Stimulated activated effector memory CD8-positive, alpha-beta T cell treated with anti-CD3 and anti-CD28 coated beads, Interleukin-12 subunit alpha, Interleukin-12 subunit beta, amount 100 ng/mL, for 72 hours (primary cell): ENCODE results near the gene RIC8A.
"Not testable (repeated sequence)": the region's sequence is repeated elsewhere in the genome, so short reads cannot be mapped to it uniquely, and the experiment has no call there.

Source experiments
- ATAC-seq: fragments of 150-1000 bp; cut with Tn5 transposase; 2 replicates; pipeline ENCODE4 v1.10.0; 2021
- DNase-seq, 2 donors: peaks; one replicate each; pipeline ENCODE4 v3.0.0; 2021 to 2022; ENCODE audit warnings: low spot score in 2 of 2
- H3K27ac Mint-ChIP-seq: one replicate; pipeline ENCODE4 v1.8.0; 2022; ENCODE audit warnings: mild to moderate bottlenecking, mixed read lengths
- H3K36me3 Mint-ChIP-seq: one replicate; pipeline ENCODE4 v1.8.0; 2022; ENCODE audit warnings: mild to moderate bottlenecking, mixed read lengths
- H3K4me1 Mint-ChIP-seq: one replicate; pipeline ENCODE4 v1.8.0; 2022; ENCODE audit warnings: mixed read lengths
- H3K4me3 Mint-ChIP-seq: one replicate; pipeline ENCODE4 v1.8.0; 2022; ENCODE audit warnings: mild to moderate bottlenecking, mixed read lengths
- H3K9me3 Mint-ChIP-seq: one replicate; pipeline ENCODE4 v1.8.0; 2022; ENCODE audit warnings: mixed read lengths

Gene RIC8A

GRCh38 chr11:207208-207862, at the start of gene RIC8A, which contains the start of gene BET1L:
Gene RIC8A (plus strand): TSS chr11:207708. CDS start chr11:208855, 1,147 bp downstream.
Gene BET1L (minus strand): TSS chr11:207399. CDS start chr11:207321, 78 bp downstream.
- ATAC-seq: peak; percentile 94
- no peaks in the 10 kb centered on the region for H3K9me3 Mint-ChIP-seq
- peak within 1 kb of the TSS; percentile 99 for H3K27ac Mint-ChIP-seq
- peaks cover 77% of the 10 kb centered on the region for H3K36me3 Mint-ChIP-seq
- peak within 1 kb of the TSS; percentile 99 for H3K4me3 Mint-ChIP-seq
- DNase-seq: peak; percentile 96 to 99
- peaks cover 59% of the 10 kb centered on the region for H3K4me1 Mint-ChIP-seq

GRCh38 chr11:180242-180641, 27.3 kb upstream of the RIC8A start:
- not testable (repeated sequence) for H3K27ac Mint-ChIP-seq, H3K4me3 Mint-ChIP-seq, ATAC-seq, H3K36me3 Mint-ChIP-seq, H3K4me1 Mint-ChIP-seq, DNase-seq, H3K9me3 Mint-ChIP-seq

- DNase-seq: peak in 1 of 2 donors; percentile 1
- H3K9me3 Mint-ChIP-seq, H3K4me3 Mint-ChIP-seq, H3K27ac Mint-ChIP-seq, H3K4me1 Mint-ChIP-seq, H3K36me3 Mint-ChIP-seq, ATAC-seq: not testable (repeated sequence)
Observed at GRCh38 chr11:189200-189783, 18.2 kb upstream of the RIC8A start.

DNA sequence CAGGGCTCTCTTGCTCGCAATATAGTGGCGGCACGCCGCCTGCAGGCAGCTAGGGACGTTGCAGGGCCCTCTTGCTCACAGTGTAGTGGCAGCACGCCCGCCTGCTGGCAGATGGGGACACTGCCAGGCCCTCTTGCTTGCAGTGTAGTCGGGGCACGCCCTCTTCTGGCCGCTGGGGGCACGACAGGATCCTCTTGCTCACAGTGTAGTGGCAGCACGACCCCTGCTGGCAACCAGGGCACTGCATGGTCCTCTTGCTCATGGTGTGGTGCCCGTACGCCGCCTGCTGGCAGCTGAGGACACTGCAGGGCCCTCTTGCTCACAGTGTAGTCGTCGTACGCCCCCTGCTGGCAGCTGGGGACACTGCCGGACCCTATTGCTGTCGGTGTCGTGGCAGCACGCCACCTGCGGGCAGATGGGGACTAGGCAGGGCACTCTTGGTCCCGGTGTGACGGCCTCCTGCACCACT, 17.6 kb upstream of the RIC8A start:
- H3K27ac Mint-ChIP-seq, H3K36me3 Mint-ChIP-seq, H3K9me3 Mint-ChIP-seq, H3K4me3 Mint-ChIP-seq, H3K4me1 Mint-ChIP-seq: not testable (repeated sequence)
- DNase-seq: peak; percentile 6 to 72
- peak; percentile 83 for ATAC-seq

- ATAC-seq, DNase-seq, H3K4me3 Mint-ChIP-seq, H3K36me3 Mint-ChIP-seq, H3K9me3 Mint-ChIP-seq, H3K27ac Mint-ChIP-seq, H3K4me1 Mint-ChIP-seq: not testable (repeated sequence)
Observed at GRCh38 chr11:190546-190945, 17.0 kb upstream of the RIC8A start.

DNA sequence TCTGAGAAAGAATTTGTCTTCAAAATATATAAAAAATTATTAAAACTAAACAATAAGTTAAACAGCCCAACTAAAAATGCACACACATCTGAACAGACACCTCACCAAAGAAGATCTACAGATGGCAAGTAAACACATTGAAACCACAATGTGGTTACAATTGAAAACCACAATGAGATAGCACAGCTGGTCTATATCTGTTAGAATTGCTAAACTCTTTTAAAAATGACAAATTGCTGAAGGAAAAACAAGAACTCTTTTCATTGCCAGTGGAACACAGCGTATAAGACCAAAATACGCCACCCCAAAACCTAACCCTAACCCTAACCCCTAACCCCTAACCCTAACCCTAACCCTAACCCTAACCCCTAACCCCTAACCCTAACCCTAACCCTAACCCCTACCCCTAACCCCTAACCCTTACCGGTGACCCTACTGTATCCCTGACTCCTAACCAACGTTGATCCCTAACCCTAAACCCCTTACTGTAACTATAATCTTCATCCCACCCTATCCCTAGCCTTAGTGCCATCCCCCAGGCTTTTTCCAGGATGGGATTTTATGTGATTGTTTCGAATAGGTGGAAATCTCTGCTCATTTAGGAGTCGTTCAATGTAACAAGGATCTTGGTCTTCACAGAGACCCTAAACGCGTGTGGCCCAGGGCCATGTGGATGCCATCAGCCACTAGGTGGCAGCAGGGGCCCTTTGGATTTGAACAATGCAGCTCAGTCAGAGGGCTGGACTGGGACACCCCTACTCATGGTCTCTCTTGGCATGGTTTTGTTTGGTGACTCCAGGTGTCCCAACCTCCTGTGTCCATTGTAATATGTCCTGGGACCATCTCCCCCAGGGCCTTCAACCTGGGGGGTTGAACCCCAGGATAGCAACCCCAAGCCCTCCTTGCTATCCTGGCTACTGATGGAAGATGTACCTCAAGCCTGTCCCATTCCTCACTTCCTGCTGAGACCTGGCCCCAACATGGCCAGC, 15.7 kb upstream of the RIC8A start:
- not testable (repeated sequence) for H3K4me1 Mint-ChIP-seq, H3K36me3 Mint-ChIP-seq, H3K4me3 Mint-ChIP-seq, H3K9me3 Mint-ChIP-seq
- H3K27ac Mint-ChIP-seq: peak overlapping the region; percentile 34
- ATAC-seq (peak; percentile 80), DNase-seq (peak; percentile 25 to 59)

GRCh38 chr11:192674-193128, 14.8 kb upstream of the RIC8A start, which contains the start of gene SCGB1C1:
Gene SCGB1C1 (plus strand): TSS chr11:193078. CDS start chr11:193100, 22 bp downstream.
- H3K4me1 Mint-ChIP-seq, DNase-seq, H3K4me3 Mint-ChIP-seq, H3K36me3 Mint-ChIP-seq, ATAC-seq, H3K9me3 Mint-ChIP-seq: not testable (repeated sequence)
- peak within 1 kb of the TSS; percentile 34 for H3K27ac Mint-ChIP-seq

- not testable (repeated sequence) for H3K9me3 Mint-ChIP-seq, H3K36me3 Mint-ChIP-seq, H3K27ac Mint-ChIP-seq, H3K4me3 Mint-ChIP-seq, ATAC-seq
- H3K4me1 Mint-ChIP-seq: peaks cover 11% of the 10 kb centered on the region
- DNase-seq: peak in 1 of 2 donors; percentile 2
Observed at GRCh38 chr11:193481-193880, 14.0 kb upstream of the RIC8A start.

- DNase-seq (peak in 1 of 2 donors; percentile 1), ATAC-seq (no peak)
- Mint-ChIP-seq H3K36me3 (peaks cover 21% of the 10 kb centered on the region), H3K27ac (no peak overlapping the region), H3K9me3 (no peaks in the 10 kb centered on the region), H3K4me1 (peaks cover 18% of the 10 kb centered on the region), H3K4me3 (no peak overlapping the region)
Observed at GRCh38 chr11:196786-197731, 10.4 kb upstream of the RIC8A start.

DNA sequence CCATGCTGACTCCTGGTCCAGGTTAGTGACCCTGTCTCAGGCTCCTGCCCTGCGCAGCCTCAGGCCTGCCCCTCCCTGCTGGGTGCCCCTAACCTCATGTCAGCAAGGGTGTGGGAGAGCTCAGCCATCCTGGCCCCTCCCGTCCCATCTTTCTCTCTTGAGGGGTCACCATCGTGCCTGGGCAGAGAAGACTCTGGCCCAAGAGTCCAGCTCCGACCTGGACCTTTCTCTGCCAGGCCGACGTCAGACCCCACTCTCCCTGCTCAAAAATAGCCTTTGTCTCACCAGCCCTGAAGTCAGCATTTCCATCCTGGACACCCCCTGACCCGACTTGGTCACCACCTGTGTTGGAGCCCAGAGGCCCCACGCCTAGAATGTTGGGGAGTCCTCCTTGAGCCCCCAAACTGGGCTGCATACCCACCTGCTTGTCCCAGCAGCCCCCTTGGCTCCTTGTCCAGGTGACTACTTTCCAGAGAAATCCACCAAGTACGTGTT, 9.7 kb upstream of the RIC8A start:
- no peak for DNase-seq
- no peak overlapping the region for H3K4me3 Mint-ChIP-seq
- peaks cover 27% of the 10 kb centered on the region for H3K36me3 Mint-ChIP-seq
- H3K27ac Mint-ChIP-seq: peak overlapping the region; percentile 70
- H3K9me3 Mint-ChIP-seq: no peaks in the 10 kb centered on the region
- no peak for ATAC-seq
- H3K4me1 Mint-ChIP-seq: peaks cover 22% of the 10 kb centered on the region

- DNase-seq (peak in 1 of 2 donors; percentile 1), ATAC-seq (no peak)
- peak overlapping the region; percentile 70 for H3K27ac Mint-ChIP-seq
- H3K4me1 Mint-ChIP-seq: peaks cover 28% of the 10 kb centered on the region
- no peak overlapping the region for H3K4me3 Mint-ChIP-seq
- H3K9me3 Mint-ChIP-seq: no peaks in the 10 kb centered on the region
- H3K36me3 Mint-ChIP-seq: peaks cover 27% of the 10 kb centered on the region
Observed at GRCh38 chr11:198236-198806, 9.2 kb upstream of the RIC8A start.

- no peaks in the 10 kb centered on the region for H3K9me3 Mint-ChIP-seq
- DNase-seq (no peak), ATAC-seq (no peak)
- peak overlapping the region; percentile 70 for H3K27ac Mint-ChIP-seq
- no peak overlapping the region for H3K4me3 Mint-ChIP-seq
- peaks cover 36% of the 10 kb centered on the region for H3K4me1 Mint-ChIP-seq
- peaks cover 32% of the 10 kb centered on the region for H3K36me3 Mint-ChIP-seq
Observed at GRCh38 chr11:199004-199581, 8.4 kb upstream of the RIC8A start.

GRCh38 chr11:199782-200181, 7.7 kb upstream of the RIC8A start:
- H3K36me3 Mint-ChIP-seq: peaks cover 39% of the 10 kb centered on the region
- H3K4me3 Mint-ChIP-seq: no peak overlapping the region
- H3K4me1 Mint-ChIP-seq: peaks cover 37% of the 10 kb centered on the region
- H3K27ac Mint-ChIP-seq: no peak overlapping the region
- no peaks in the 10 kb centered on the region for H3K9me3 Mint-ChIP-seq
- DNase-seq (no peak), ATAC-seq (no peak)
